A172 (cell line): Measurements from ENCODE around the gene SH2D3A. TPM values are rescaled to one million over a fixed set of nuclear protein-coding genes. Genes with fewer than 3 reads are reported as not detected.
"Not testable (repeated sequence)": the region's sequence is repeated elsewhere in the genome, so short reads cannot be mapped to it uniquely, and the experiment has no call there.

ENCODE experiments used
- DNase-seq: peaks from one replicate; pipeline ENCODE4 v3.0.0-alpha.2; 2015; ENCODE audit warnings: low spot score
- total RNA-seq: library from RNA; depleted of rRNA; stranded (reverse); fragments of >200 nt; shearing (Covaris generic); gene quantifications from 2 replicates; pipeline ENCODE4 v1.2.3, GENCODE V29; 2014; rRNA removed

Gene SH2D3A
- total RNA-seq, result not detected in 2 replicates

GRCh38 chr19:6767357-6768235 is at the start of gene SH2D3A:
Gene SH2D3A (minus strand): TSS chr19:6767435. CDS start chr19:6763748, 3,687 bp downstream.
- DNase-seq, result no peak

DNA sequence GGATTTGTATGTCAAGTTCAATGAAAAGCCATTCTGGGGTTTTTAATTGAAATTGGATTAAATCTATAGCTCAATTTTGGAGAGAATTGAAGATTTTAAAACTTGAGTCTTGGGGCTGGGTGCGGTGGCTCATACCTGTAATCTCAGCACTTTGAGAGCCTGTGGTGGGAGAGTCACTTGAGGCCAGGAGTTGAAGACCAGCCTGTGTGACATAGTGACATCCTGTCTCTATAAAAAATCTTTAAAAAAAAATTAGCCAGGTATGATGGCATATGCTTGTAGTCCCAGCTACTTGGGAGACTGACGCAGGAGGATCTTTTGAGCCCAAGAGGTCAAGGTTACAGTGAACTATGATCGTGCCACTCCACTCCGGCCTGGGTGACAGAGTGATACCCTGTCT is 46.4 kb upstream of the SH2D3A start:
- no peak for DNase-seq

GRCh38 chr19:6812612-6813011 is 45.4 kb upstream of the SH2D3A start:
- no peak for DNase-seq

GRCh38 chr19:6811906-6812305 is 44.7 kb upstream of the SH2D3A start:
- peak; percentile 69 for DNase-seq

DNA sequence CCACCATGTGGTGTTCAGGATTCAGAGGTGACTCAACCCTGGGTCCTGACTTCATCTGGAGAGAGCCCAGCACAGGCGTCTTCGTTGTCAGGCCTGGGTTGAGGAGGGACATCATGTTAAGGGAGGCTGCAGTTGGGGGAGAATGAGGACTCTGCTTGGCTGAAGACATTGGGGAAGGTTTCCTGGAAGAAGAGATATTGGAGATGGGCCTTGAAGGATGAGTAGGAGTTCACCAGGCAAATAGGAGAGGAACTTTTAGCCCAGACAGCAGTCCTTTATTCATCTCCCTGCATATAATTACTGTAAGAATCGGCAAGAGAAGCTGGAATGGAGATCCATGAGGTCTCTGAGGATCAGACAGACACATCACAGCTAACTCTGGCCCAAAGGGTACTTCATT is 44.1 kb upstream of the SH2D3A start:
- DNase-seq, result no peak

- DNase-seq, result no peak
These were observed 42.0 kb upstream of the SH2D3A start for GRCh38 chr19:6809262-6809661.

DNA sequence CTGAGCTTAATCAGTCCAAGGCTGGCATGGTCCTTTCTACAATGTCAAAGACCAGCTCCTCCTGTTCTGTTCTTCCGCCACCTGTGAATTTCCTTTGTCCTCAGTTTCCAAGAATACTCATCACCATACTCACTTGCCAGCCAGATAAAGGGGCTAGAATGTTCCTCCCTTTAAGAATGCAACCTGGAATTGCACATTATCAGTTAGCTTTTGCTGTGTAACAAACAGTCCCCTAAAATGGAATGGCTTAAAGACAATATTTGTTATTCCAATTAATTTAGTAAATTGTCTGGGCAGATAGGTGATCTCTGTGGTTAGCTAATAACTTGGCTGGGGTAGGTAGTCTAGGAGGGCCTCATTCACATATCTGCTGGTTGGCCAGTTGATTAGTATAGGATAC is 41.3 kb upstream of the SH2D3A start:
- DNase-seq, result no peak

GRCh38 chr19:6807291-6807690 is 40.1 kb upstream of the SH2D3A start:
- no peak for DNase-seq

DNA sequence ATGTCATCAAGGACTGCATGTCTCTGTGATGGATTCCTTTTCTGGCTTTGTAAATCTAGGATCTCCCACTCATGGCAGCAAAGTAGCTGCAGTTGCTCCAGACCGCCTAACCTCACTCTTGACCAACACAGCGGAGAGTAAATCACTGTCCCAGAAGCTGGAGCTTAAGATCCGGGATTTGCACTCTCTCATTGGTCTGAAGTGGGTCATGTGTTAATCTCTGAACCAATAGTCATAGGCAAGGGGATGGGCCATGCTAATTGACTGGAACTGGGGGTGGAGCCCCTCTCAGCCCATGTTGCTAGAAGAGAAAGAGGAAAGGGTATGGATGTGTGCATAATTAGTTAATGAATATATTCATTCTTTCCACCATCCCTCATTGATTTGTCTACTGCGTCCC is 39.3 kb upstream of the SH2D3A start:
- peak; percentile 37 for DNase-seq

DNA sequence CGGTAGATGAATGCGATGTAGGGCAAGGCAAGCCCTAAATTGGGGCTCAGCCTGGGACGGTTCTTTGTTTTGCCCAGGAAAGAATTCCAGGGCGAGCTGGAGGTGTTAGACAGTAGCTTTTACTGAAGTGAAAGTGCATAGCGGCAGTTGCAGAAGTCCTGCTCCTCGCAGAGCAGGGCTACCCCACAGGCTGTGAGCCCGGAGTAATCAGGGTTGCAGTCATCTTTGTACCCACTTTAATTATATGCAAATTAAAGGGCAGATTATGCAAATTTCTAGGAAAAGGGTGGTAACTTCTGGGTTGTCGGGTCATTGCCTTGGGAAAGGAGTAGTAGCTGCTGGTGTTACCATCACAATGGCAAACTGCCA is 35.8 kb upstream of the SH2D3A start:
- DNase-seq, result no peak

- DNase-seq, result peak; percentile 38
These were observed 35.3 kb upstream of the SH2D3A start for GRCh38 chr19:6802336-6803035.

DNA sequence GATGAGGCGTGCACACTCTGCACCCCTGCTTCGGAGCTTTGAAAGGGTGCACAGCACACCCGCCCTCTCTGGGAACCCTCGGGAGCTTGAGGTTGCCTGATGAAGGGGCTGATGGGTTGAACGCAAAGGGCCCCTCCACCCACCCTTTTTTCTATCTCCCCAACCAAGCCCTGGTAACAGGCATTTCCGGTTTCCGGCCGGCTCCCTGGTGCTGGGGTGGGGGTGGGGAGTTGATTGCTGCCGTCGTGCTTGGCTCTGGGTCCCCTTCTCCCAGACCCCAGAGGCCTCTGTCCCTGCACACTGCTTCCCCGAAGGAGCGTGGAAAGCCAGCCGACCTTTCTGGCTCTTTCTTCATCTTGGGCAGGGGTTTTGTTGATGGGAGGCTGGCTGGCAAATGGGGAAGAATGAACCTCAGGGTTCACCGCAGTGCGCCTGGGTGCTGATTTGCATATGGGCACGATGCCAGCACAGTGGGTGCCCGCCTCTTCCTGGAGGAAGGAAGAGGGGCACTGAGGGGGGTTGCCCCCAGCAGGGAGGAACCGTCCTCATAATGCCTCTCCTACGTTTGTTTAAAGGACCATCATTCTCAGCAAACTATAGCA is 34.4 kb upstream of the SH2D3A start:
- peak; percentile 25 for DNase-seq

GRCh38 chr19:6800991-6801484 is 33.8 kb upstream of the SH2D3A start:
- DNase-seq, result peak; percentile 70

GRCh38 chr19:6800160-6800790 is 33.0 kb upstream of the SH2D3A start:
- not testable (repeated sequence) for DNase-seq

- no peak for DNase-seq
These were observed 30.4 kb upstream of the SH2D3A start for GRCh38 chr19:6797646-6798045.

DNA sequence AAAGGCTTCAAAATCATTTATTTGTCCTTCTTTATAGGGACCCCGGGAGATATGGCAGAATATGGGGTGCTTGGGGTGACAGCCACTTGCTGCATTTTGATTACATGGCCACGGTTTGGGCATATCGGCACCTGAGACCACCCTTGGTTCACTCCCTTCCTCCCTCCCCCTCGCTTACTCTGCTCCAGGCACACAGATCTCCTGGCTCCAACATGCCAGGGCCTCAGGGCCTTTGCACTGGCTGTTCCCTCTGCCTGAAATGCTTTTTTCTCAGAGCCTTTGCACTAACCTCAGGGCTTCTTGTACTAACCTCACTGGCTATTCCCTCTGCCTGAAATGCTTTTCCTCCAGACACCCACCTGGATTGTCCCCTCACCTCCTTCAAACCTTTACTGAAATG is 29.0 kb upstream of the SH2D3A start:
- DNase-seq, result no peak

DNA sequence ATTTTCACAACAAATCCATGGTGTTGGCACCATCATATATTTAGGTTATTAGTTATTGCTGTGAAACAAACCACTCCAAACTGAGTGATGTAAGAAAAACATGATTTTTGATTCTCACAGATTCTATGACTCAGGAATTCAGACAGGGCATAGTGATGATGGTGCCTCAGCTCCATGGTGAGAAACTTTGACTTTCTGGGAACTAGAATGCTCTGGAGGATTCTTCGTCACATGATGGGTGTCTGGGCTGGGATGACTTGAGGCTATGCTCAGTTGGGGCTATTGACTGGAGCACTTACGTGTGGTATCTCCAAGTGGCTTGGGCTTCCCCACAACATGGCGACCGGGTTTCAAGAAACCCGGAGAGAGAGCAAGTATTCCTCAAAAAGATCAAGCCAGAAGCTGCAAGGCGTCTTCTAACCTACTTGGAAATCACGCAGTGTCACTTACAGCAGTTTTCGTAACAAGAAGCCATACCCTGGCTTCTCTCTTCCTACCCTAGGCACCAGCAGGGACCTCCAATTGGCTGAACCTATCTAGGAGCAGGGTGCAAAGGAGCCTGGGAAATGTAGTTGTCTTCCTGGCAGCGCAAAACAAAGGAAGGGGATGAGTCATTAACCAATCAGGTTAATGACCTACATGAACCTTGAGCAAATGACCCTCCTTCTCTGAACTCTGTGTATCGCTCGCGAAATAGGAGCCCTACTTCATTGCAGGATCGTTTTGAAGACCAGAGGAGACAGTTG is 27.6 kb upstream of the SH2D3A start:
- no peak for DNase-seq

- no peak for DNase-seq
These were observed 26.7 kb upstream of the SH2D3A start for GRCh38 chr19:6793973-6794372.

DNA sequence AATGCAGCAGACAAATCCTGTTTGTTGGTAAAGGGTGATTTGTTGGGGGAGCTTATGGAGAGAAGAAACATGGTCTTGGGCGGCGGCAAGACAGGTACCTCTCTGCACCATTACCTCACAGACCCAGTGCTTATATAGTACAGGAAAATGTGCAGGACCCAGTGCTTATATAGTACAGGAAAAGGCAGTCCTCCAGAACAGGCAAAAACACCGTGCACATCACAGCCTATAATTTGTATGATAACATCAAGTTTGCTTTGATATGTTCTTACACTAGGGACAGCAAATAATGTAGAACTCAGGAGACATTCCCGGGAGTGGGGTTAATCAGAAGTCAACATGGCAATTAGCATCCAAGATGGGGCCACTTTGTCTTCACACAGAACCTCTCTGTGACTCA is 26.2 kb upstream of the SH2D3A start:
- no peak for DNase-seq

- DNase-seq, result no peak
These were observed 24.0 kb upstream of the SH2D3A start for GRCh38 chr19:6791237-6791636.
